ENCODE measurements around the gene GOLGA8O.
"Not testable (repeated sequence)": the region's sequence is repeated elsewhere in the genome, so short reads cannot be mapped to it uniquely, and the experiment has no call there.

GRCh38 chr15:32486474-32486873, 31.0 kb upstream of the GOLGA8O start:
- TF ChIP-seq ZNF302 (CRISPR knock-in tag; IDR thresholded peaks at IDR 0.05); HOXB5 (CRISPR knock-in tag; IDR thresholded peaks at IDR 0.05); MAX (IDR thresholded peaks at IDR 0.05); NR3C1 (IDR thresholded peaks at IDR 0.05); EHMT2 (IDR thresholded peaks at IDR 0.05; ENCODE audit: low read depth); RAD21 (conservative IDR thresholded peaks at IDR 0.05 in 1 of 2, IDR thresholded peaks at IDR 0.05 in 1 of 2); PHF8 (IDR thresholded peaks at IDR 0.05; ENCODE audit: borderline replicate concordance, low read depth): not testable (repeated sequence)
